ENCODE measurements around the gene RABGAP1L. TPM values are rescaled to one million over a fixed set of nuclear protein-coding genes. Genes with fewer than 3 reads are reported as not detected.

RABGAP1L gene
- total RNA-seq, 6 experiments from 2014 or later = 11.7 to 23.1 (median 18.5) TPM

DNA sequence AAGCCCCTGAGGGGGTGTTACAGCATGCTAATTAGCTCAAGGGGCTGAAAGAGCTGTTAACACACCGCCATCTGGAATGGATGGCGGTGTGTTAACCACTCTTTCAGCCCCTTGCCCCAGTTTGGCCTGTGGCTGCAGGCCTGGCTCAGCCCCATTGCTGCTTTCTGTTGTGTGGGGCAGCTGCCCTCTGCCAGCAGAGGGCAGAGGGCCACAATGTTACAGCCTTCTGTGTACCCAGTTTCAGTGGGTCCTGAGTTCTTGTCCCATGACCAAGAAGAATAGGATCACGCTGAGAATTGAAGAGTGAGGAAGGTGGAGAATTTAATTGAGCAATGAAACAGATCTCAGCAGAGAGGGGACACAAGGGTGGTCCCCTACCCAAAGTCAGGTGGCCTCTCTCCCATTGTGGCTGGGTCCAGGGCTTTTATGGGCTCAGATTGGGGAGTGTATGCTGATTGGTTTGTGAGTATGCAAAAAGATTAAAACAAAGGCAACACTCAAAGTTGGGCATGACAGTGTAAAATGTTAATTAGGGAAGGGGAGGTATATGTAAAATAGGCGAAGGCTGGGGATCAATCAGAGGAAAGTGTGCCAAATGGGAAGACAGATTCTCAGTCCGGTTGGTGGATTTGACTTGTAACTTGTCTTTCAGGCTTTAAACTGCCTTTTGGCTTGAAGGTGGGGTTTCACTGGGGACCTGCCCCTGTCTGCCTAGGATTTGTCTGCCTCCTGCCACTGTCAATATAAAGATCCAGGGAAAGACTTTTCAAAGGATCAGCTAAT is 142.2 kb downstream of the RABGAP1L start:
- 76% methylated on average over 3 of the region's 5 CpGs for WGBS (ENCODE audit: insufficient coverage, low coverage, low lambda C conversion rate, missing lambda C conversion rate)
- Histone ChIP-seq H3K9me3 (peaks cover 0 to 8% (median 0%) of the 10 kb centered on the region in 4 donors), H3K36me3 (no peaks in the 10 kb centered on the region), H3K4me3 (no peak overlapping the region), H3K4me1 (no peaks in the 10 kb centered on the region), H3K27me3 (no peaks in the 10 kb centered on the region), H3K27ac (no peak overlapping the region)
- intact Hi-C loops (cut with DNase I) = no loop called here
- ATAC-seq = no peak
- DNase-seq = no peak
- TF ChIP-seq, protein P1, sequence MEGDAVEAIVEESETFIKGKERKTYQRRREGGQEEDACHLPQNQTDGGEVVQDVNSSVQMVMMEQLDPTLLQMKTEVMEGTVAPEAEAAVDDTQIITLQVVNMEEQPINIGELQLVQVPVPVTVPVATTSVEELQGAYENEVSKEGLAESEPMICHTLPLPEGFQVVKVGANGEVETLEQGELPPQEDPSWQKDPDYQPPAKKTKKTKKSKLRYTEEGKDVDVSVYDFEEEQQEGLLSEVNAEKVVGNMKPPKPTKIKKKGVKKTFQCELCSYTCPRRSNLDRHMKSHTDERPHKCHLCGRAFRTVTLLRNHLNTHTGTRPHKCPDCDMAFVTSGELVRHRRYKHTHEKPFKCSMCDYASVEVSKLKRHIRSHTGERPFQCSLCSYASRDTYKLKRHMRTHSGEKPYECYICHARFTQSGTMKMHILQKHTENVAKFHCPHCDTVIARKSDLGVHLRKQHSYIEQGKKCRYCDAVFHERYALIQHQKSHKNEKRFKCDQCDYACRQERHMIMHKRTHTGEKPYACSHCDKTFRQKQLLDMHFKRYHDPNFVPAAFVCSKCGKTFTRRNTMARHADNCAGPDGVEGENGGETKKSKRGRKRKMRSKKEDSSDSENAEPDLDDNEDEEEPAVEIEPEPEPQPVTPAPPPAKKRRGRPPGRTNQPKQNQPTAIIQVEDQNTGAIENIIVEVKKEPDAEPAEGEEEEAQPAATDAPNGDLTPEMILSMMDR (IDR thresholded peaks at IDR 0.05) = no peak
- no peak for TF ChIP-seq POLR2A (IDR thresholded peaks at IDR 0.05)

DNA sequence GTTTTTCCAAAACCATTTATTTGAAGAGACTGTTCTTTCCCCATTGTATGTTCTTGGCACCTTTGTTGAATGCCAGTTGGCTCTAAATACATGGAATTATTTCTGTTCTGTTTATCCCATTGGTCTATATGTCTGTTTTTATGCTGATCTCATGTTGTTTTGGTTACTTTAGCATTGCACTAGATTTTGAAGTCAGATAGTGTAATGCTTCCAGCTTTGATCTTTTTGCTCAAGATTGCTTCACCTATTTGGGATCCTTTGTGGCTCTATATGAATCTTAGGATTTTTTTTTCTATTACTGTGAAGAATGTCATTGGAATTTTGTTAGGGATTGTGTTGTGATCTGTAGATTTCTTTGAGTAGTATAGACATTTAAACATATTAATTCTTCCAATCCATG is 149.3 kb downstream of the RABGAP1L start:
- Histone ChIP-seq H3K4me1 (no peaks in the 10 kb centered on the region), H3K4me3 (no peak overlapping the region), H3K27ac (no peak overlapping the region), H3K27me3 (no peaks in the 10 kb centered on the region), H3K36me3 (no peaks in the 10 kb centered on the region), H3K9me3 (peaks cover 0 to 7% (median 0%) of the 10 kb centered on the region in 4 donors)
- intact Hi-C loops (cut with DNase I) = no loop called here
- DNase-seq (no peak), ATAC-seq (no peak)
- TF ChIP-seq POLR2A (IDR thresholded peaks at IDR 0.05) = no peak
- TF ChIP-seq, protein P1 (IDR thresholded peaks at IDR 0.05) = no peak

DNA sequence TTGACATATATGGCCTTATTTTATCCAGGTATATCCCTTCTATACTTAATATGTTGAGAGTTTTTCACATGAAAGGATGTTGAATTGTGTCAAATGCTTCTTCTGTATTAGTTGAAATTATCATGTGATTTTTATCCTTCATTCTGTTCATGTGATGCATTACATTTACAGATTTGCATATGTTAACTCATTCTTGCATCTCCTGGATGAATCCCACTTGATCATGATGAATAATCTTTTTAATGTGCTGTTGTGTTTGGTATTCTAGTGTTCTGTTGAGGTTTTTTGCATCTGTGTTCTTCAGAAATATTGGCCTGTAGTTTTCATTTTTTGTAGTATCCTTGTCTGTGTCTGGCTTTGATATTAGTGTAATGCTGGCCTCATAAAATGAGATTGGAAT is 150.2 kb downstream of the RABGAP1L start:
- ATAC-seq (no peak), DNase-seq (no peak)
- intact Hi-C loops (cut with DNase I) = no loop called here
- Histone ChIP-seq H3K4me3 (no peak overlapping the region), H3K4me1 (no peaks in the 10 kb centered on the region), H3K27me3 (no peaks in the 10 kb centered on the region), H3K36me3 (no peaks in the 10 kb centered on the region), H3K27ac (no peak overlapping the region), H3K9me3 (peaks cover 0 to 8% (median 0%) of the 10 kb centered on the region in 4 donors)
- no peak for TF ChIP-seq POLR2A (IDR thresholded peaks at IDR 0.05)
- TF ChIP-seq, protein P1 (IDR thresholded peaks at IDR 0.05) = no peak

DNA sequence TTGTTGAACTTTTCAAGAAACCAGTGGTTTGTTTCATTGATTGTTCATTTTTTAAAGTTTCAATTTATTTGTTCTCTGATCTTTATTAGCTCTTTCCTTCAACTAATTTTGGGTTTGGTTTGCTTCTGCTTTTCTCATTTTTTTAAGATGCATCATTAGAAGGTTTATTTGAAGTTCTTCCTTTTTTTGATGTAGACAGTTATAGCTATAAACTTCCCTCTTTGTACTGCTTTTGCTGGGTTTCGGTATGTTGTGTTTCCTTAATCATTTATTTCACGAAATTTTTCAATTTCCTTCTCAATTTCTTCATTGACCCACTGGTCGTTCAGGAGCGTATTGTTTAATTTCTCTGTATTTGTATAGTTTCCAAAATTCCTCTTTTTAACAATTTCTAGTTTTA is 155.1 kb downstream of the RABGAP1L start:
- WGBS (ENCODE audit: insufficient coverage, low coverage, low lambda C conversion rate, missing lambda C conversion rate) = 84% methylated on average over 4 of the region's 4 CpGs

More for the DNA sequence above, 155.1 kb downstream of the RABGAP1L start:
- H3K4me1 ChIP-seq = no peaks in the 10 kb centered on the region
- H3K4me3 ChIP-seq = no peak overlapping the region
- no peak for ATAC-seq
- intact Hi-C loops (cut with DNase I) = no loop called here
- no peak for DNase-seq
- peaks cover 0 to 15% (median 0%) of the 10 kb centered on the region in 4 donors for H3K9me3 ChIP-seq
- no peaks in the 10 kb centered on the region for H3K27me3 ChIP-seq
- no peak overlapping the region for H3K27ac ChIP-seq
- H3K36me3 ChIP-seq = no peaks in the 10 kb centered on the region
- TF ChIP-seq, protein P1 (IDR thresholded peaks at IDR 0.05) = no peak
- TF ChIP-seq POLR2A (IDR thresholded peaks at IDR 0.05) = no peak

Measured in right lobe of liver (tissue), 6 donors.